ENCODE results near the gene PLPPR2.

- TF ChIP-seq CTCF (conservative IDR thresholded peaks at IDR 0.05): no peak
- no peak for TF ChIP-seq EZH2 (IDR thresholded peaks at IDR 0.05; ENCODE audit: low read depth)
Observed at GRCh38 chr19:11414544-11414943, 59.3 kb downstream of the PLPPR2 start.

All from PC-9 (cell line).